Upper lobe of left lung (tissue), 6 donors: ENCODE measurements around the gene KHDC4. TPM values are rescaled to one million over a fixed set of nuclear protein-coding genes. Genes with fewer than 3 reads are reported as not detected.

Experiments used
- ATAC-seq, 2 donors: fragments of 200-7000 bp; cut with Tn5 transposase; one replicate each; pipeline ENCODE4 v1.9.1; 2022; ENCODE audit warnings: mild to moderate bottlenecking in 2 of 2, moderate library complexity in 2 of 2; ENCODE audit not compliant: low FRiP score in 2 of 2
- DNase-seq, 2 donors: peaks; one replicate each; pipeline ENCODE4 v3.0.0-alpha.2; 2019 to 2020
- H3K27ac ChIP-seq, 4 donors: fragments of 200-600 bp; sonication (generic); one replicate each; pipeline ENCODE4 v1.5.1; 2016 to 2019
- H3K27me3 ChIP-seq, 4 donors: fragments of 200-600 bp; sonication (generic); one replicate each; pipeline ENCODE4 v1.5.1; 2017 to 2019
- H3K36me3 ChIP-seq, 4 donors: fragments of 200-600 bp; sonication (generic); one replicate each; pipeline ENCODE4 v1.5.1; 2016 to 2019
- H3K4me1 ChIP-seq, 4 donors: fragments of 200-600 bp; sonication (generic); one replicate each; pipeline ENCODE4 v1.5.1; 2018 to 2019
- H3K4me3 ChIP-seq, 4 donors: fragments of 200-600 bp; sonication (generic); one replicate each; pipeline ENCODE4 v1.5.1; 2017 to 2019; ENCODE audit warnings: mild to moderate bottlenecking in 2 of 4, moderate library complexity in 1 of 4
- H3K9me3 ChIP-seq, 4 donors: fragments of 200-600 bp; sonication (generic); one replicate each; pipeline ENCODE4 v1.5.1; 2018 to 2019
- EP300 ChIP-seq, 4 donors: sonication (generic); formaldehyde crosslinking; IDR thresholded peaks; one replicate each; pipeline ENCODE4 v1.5.1; 2017; ENCODE audit warnings: antibody characterized with exemption in 4 of 4, control low read depth in 2 of 4
- POLR2A ChIP-seq, 4 donors: fragments of 450-650 bp; IDR thresholded peaks; one replicate each; pipeline ENCODE4 v1.5.1; 2016 to 2017; ENCODE audit warnings: antibody characterized with exemption in 4 of 4, mild to moderate bottlenecking in 2 of 4
- POLR2AphosphoS5 ChIP-seq, 2 donors: sonication (generic); formaldehyde crosslinking; IDR thresholded peaks; one replicate each; pipeline ENCODE4 v1.5.1; 2017; ENCODE audit warnings: antibody characterized with exemption in 2 of 2
- WGBS, 2 donors: methylation state at CpG; one replicate each; pipeline ENCODE4 v1.1.5; 2017 to 2018; 5-methylcytosine and 5-hydroxymethylcytosine counted together
- total RNA-seq, 6 donors: library from RNA; depleted of rRNA in 4 of 6; stranded (reverse); fragments of >200 nt in 4 of 6; gene quantifications; one replicate each; pipeline versions ENCODE4 v1.1.0 to v1.2.1, GENCODE V29; 2016 to 2021
- TF ChIP-seq, protein P1 (sequence below), 6 experiments: fragments of 450-650 bp in 4 of 6; fragments of 200-600 bp in 2 of 6; sonication (generic) in 2 of 6; IDR thresholded peaks; one replicate each; pipeline ENCODE4 v1.5.1; 2016 to 2019; ENCODE audit warnings: antibody characterized with exemption in 6 of 6
- donor health status: DM: no; HTN: no; CAD: no; lungs with moderate emphysema.
- donor health status: DM: no; HTN: yes; CAD: no; lungs with severe emphysema.

Gene KHDC4
- total RNA-seq, 6 donors from 2014 or later: 30.4 to 105 (median 37.6) TPM

GRCh38 chr1:155942578-155943141 is 8.4 kb upstream of the KHDC4 start:
- peaks cover 8 to 21% (median 13%) of the 10 kb centered on the region in 4 donors for H3K36me3 ChIP-seq
- peak overlapping the region; percentile 78 to 89 (median 84) for H3K27ac ChIP-seq
- DNase-seq: peak in 1 of 2 donors; percentile 68
- H3K4me3 ChIP-seq: no peak overlapping the region
- peaks cover 74 to 81% (median 77%) of the 10 kb centered on the region in 4 donors for H3K4me1 ChIP-seq
- no peak for ATAC-seq
- no peak for TF ChIP-seq POLR2A (IDR thresholded peaks at IDR 0.05)
- no peak for TF ChIP-seq POLR2AphosphoS5 (IDR thresholded peaks at IDR 0.05)
- TF ChIP-seq, protein P1, sequence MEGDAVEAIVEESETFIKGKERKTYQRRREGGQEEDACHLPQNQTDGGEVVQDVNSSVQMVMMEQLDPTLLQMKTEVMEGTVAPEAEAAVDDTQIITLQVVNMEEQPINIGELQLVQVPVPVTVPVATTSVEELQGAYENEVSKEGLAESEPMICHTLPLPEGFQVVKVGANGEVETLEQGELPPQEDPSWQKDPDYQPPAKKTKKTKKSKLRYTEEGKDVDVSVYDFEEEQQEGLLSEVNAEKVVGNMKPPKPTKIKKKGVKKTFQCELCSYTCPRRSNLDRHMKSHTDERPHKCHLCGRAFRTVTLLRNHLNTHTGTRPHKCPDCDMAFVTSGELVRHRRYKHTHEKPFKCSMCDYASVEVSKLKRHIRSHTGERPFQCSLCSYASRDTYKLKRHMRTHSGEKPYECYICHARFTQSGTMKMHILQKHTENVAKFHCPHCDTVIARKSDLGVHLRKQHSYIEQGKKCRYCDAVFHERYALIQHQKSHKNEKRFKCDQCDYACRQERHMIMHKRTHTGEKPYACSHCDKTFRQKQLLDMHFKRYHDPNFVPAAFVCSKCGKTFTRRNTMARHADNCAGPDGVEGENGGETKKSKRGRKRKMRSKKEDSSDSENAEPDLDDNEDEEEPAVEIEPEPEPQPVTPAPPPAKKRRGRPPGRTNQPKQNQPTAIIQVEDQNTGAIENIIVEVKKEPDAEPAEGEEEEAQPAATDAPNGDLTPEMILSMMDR (IDR thresholded peaks at IDR 0.05): no peak
- TF ChIP-seq EP300 (IDR thresholded peaks at IDR 0.05): no peak
- no peaks in the 10 kb centered on the region for H3K27me3 ChIP-seq
- no peaks in the 10 kb centered on the region for H3K9me3 ChIP-seq
- 79 to 83% methylated on average over 2 to 10 of the region's 11 CpGs for WGBS, 2 donors

DNA sequence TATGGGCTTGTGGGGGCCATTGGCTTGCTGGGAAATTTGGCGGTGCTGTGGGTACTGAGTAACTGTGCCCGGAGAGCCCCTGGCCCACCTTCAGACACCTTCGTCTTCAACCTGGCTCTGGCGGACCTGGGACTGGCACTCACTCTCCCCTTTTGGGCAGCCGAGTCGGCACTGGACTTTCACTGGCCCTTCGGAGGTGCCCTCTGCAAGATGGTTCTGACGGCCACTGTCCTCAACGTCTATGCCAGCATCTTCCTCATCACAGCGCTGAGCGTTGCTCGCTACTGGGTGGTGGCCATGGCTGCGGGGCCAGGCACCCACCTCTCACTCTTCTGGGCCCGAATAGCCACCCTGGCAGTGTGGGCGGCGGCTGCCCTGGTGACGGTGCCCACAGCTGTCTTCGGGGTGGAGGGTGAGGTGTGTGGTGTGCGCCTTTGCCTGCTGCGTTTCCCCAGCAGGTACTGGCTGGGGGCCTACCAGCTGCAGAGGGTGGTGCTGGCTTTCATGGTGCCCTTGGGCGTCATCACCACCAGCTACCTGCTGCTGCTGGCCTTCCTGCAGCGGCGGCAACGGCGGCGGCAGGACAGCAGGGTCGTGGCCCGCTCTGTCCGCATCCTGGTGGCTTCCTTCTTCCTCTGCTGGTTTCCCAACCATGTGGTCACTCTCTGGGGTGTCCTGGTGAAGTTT is 7.8 kb upstream of the KHDC4 start:
- Histone ChIP-seq H3K27ac (peak overlapping the region; percentile 78 to 89 (median 84)), H3K4me3 (no peak overlapping the region), H3K27me3 (no peaks in the 10 kb centered on the region), H3K36me3 (peaks cover 1 to 14% (median 6%) of the 10 kb centered on the region in 4 donors), H3K9me3 (no peaks in the 10 kb centered on the region), H3K4me1 (peaks cover 74 to 81% (median 75%) of the 10 kb centered on the region in 4 donors)
- ATAC-seq (peak in 1 of 2 donors; percentile 7), DNase-seq (peak in 1 of 2 donors; percentile 73)
- TF ChIP-seq POLR2AphosphoS5 (IDR thresholded peaks at IDR 0.05): no peak
- no peak for TF ChIP-seq POLR2A (IDR thresholded peaks at IDR 0.05)
- no peak for TF ChIP-seq EP300 (IDR thresholded peaks at IDR 0.05)
- TF ChIP-seq, protein P1 (IDR thresholded peaks at IDR 0.05): no peak
- WGBS, 2 donors: 78 to 88% methylated on average over 8 to 24 of the region's 29 CpGs

DNA sequence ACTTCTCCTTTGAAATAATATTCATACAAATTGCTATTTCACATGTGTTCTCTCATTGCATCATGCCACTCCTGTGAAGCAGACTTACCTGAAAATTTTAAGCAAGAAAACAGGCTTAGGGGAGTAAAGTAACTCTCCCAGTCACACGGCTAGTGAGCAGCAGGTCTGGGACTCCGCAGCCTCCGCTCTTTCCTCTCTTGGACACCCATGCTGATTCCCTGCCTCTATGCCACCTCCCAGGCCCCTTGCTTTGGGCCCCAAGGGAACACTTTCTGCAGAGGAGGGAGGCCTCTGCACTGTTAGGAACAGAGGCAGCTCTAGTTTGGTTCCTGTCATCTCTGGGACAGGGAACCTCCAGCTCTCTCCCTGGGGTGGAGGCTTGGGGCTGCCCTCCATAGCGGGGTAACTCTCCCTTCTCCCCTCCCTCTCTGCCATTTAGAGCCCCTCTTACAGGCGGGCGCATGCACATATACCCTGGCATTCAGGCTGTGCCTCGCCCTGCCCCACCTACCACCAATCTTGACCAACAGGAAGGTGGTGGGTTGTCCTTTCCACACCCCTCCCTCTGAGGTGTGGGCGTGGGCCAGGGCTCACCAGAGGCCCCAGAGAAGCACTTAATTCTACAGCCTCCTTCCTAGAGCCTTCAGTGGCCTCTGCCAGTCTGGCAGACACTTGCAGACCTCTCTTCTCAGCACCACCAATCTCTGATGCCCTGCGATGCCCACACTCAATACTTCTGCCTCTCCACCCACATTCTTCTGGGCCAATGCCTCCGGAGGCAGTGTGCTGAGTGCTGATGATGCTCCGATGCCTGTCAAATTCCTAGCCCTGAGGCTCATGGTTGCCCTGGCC is 7.0 kb upstream of the KHDC4 start, which contains the start of gene RXFP4:
TSS of gene RXFP4 (plus strand) at position 646 of the 852 bp plus-strand sequence. CDS start at position 718, 72 bp downstream.
- no peaks in the 10 kb centered on the region for H3K27me3 ChIP-seq
- H3K36me3 ChIP-seq: peaks cover 0 to 6% (median 2%) of the 10 kb centered on the region in 4 donors
- H3K27ac ChIP-seq: peak within 1 kb of the TSS; percentile 78 to 89 (median 84)
- 25 to 31% methylated on average over 10 to 11 of the region's 11 CpGs for WGBS, 2 donors
- no peaks in the 10 kb centered on the region for H3K9me3 ChIP-seq
- H3K4me1 ChIP-seq: peaks cover 67 to 74% (median 69%) of the 10 kb centered on the region in 4 donors
- peak in 1 of 2 donors; percentile 79 for DNase-seq
- ATAC-seq: peak; percentile 51 to 82
- H3K4me3 ChIP-seq: no peak within 1 kb of the TSS
- TF ChIP-seq POLR2A (IDR thresholded peaks at IDR 0.05): no peak
- peak in 1 of 2 donors; percentile 12 for TF ChIP-seq POLR2AphosphoS5 (IDR thresholded peaks at IDR 0.05)

GRCh38 chr1:155940482-155940992 is 6.3 kb upstream of the KHDC4 start:
- TF ChIP-seq EP300 (IDR thresholded peaks at IDR 0.05): peak in 1 of 4 donors; percentile 12
- TF ChIP-seq, protein P1 (IDR thresholded peaks at IDR 0.05): no peak
- peak; percentile 37 to 67 for TF ChIP-seq POLR2AphosphoS5 (IDR thresholded peaks at IDR 0.05)
- TF ChIP-seq POLR2A (IDR thresholded peaks at IDR 0.05): peak in 1 of 4 donors; percentile 11
- Histone ChIP-seq H3K9me3 (no peaks in the 10 kb centered on the region), H3K36me3 (no peaks in the 10 kb centered on the region), H3K4me3 (no peak overlapping the region), H3K4me1 (peaks cover 60 to 67% (median 63%) of the 10 kb centered on the region in 4 donors), H3K27ac (peak overlapping the region; percentile 78 to 89 (median 84)), H3K27me3 (no peaks in the 10 kb centered on the region)
- 25 to 41% methylated on average over 4 of the region's 4 CpGs for WGBS, 2 donors
- DNase-seq: peak in 1 of 2 donors; percentile 71
- ATAC-seq: peak; percentile 68 to 87
